GM18909 (cell line): ENCODE data around the gene ACTC1.

Experiments used
- ATAC-seq: cut with Tn5 transposase; IDR thresholded peaks from one replicate; pipeline ENCODE4 v1.9.1; 2021; ENCODE audit warnings: mild to moderate bottlenecking; ENCODE audit not compliant: unreplicated experiment, poor library complexity

The ACTC1 gene

GRCh38 chr15:34768530-34768929 lies 26.8 kb downstream of the ACTC1 start:
- no peak for ATAC-seq

GRCh38 chr15:34765741-34766140 lies 29.6 kb downstream of the ACTC1 start:
- ATAC-seq = no peak

- ATAC-seq = no peak
Measured at GRCh38 chr15:34760909-34761308, 34.4 kb downstream of the ACTC1 start.

DNA sequence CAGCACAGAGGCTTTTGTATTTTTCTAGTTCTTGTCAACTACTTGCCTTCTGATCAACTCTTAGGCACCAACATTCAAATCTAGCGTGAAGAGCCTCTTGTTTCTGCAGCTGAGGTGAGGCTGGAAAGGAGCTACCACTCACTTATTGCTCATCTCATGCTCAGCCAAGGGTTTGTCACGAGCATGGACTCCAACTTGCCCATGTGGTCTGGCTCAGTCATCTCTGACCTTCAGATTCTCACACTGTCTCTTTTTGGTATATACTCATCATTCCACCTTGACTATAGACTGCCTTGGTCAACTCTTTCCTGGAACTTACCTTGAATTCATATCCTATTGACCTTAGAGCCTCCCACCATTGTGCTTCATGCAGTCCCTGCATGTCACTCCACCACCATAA lies 35.4 kb downstream of the ACTC1 start:
- no peak for ATAC-seq

DNA sequence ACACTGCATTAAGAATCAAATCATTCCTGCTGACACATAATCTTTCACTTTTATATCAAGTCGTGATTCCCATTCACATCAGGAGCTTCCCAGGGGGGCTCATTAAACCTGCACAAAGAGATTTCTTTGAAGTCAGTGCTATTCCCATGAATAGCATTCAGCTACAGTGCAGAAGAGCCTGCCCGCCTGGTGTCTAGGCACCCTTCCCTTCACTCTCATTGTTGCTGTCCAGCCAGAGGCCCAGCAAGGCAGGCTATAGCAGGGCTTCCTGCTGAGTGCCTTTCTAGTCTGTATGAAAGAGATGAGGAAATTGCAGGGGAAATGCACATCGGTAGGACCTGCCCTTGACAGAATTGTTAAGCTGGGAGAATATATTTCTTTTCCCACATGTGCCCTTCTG lies 36.0 kb downstream of the ACTC1 start:
- ATAC-seq = no peak

GRCh38 chr15:34757262-34757661 lies 38.1 kb downstream of the ACTC1 start:
- ATAC-seq = no peak

GRCh38 chr15:34755419-34755773 lies 40.0 kb downstream of the ACTC1 start:
- no peak for ATAC-seq

- no peak for ATAC-seq
Measured at GRCh38 chr15:34754674-34755418, 40.5 kb downstream of the ACTC1 start, which contains the start of gene GJD2. TSS of gene GJD2 (minus strand) at chr15:34754998. CDS start at chr15:34754488, 510 bp downstream.

- ATAC-seq = no peak
Measured at GRCh38 chr15:34754171-34754601, 41.2 kb downstream of the ACTC1 start.

DNA sequence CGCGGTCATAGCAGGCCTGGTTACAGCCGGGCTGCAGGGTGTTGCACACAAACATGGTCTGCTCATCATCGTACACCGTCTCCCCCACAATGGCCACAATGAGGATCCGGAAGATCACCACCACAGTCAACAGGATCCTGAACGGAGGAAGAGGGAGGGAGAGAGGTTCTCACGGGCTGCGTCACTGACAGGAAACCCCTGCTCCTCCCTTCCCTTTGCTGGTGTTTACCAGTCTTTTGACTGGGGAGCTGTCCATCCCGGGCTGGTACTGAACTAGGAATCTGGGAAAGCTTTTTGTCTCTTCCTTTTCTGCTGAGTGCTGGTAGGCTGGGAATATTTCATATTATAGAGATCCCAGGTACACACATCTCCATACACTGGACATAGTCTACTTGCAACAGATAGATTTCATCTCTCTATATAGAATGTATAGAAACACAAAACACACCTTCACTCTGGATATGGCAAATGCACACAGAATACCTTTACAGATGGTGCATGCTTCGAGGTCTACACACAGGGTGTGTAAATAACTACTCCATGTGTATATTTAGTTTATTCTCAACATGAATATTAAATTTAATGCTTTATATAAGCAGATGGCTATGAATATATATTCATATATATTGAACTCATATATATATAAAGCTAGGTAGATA lies 42.0 kb downstream of the ACTC1 start:
- ATAC-seq = no peak

GRCh38 chr15:34749691-34750090 lies 45.7 kb downstream of the ACTC1 start:
- no peak for ATAC-seq
